Neural cell (in vitro differentiated cells): ENCODE data around the gene SNX6. TPM values are rescaled to one million over a fixed set of nuclear protein-coding genes. Genes with fewer than 3 reads are reported as not detected.

Source experiments
- H2AFZ ChIP-seq: fragments of 200-600, 300-800 bp; sonication (generic), shearing (Covaris generic); 2 replicates; pipeline ENCODE4 v1.6.0; 2014; ENCODE audit warnings: low read depth, mild to moderate bottlenecking, antibody characterized with exemption, low read length, moderate library complexity
- H3F3A ChIP-seq: fragments of 200-600 bp; shearing (Covaris generic); 2 replicates; pipeline ENCODE4 v1.6.1; 2016; ENCODE audit warnings: mild to moderate bottlenecking, moderate library complexity, mixed read lengths, antibody characterized with exemption, low read length; ENCODE audit not compliant: insufficient read depth, poor library complexity, severe bottlenecking
- H3K27ac ChIP-seq: fragments of 200-600, 300-800 bp; sonication (generic), shearing (Covaris generic); 2 replicates; pipeline ENCODE4 v1.5.1; 2014; ENCODE audit warnings: mild to moderate bottlenecking, low read length, moderate library complexity
- H3K27me3 ChIP-seq: fragments of 300-800, 200-600 bp; sonication (generic), shearing (Covaris generic); 2 replicates; pipeline ENCODE4 v1.6.0; 2014; ENCODE audit warnings: mild to moderate bottlenecking, low read depth, low read length, moderate library complexity; ENCODE audit not compliant: insufficient read depth
- H3K36me3 ChIP-seq: fragments of 300-800, 200-600 bp; sonication (generic), shearing (Covaris generic); 2 replicates; pipeline ENCODE4 v1.5.1; 2014; ENCODE audit warnings: mild to moderate bottlenecking, antibody characterized with exemption, low read length, moderate library complexity; ENCODE audit not compliant: insufficient read depth
- H3K4me2 ChIP-seq: fragments of 300-800, 200-600 bp; sonication (generic), shearing (Covaris generic); 2 replicates; pipeline ENCODE4 v1.6.0; 2014; ENCODE audit warnings: mild to moderate bottlenecking, low read length
- H3K4me3 ChIP-seq: fragments of 300-800, 200-600 bp; sonication (generic), shearing (Covaris generic); 2 replicates; pipeline ENCODE4 v1.5.1; 2014; ENCODE audit warnings: mild to moderate bottlenecking, low read length, moderate library complexity
- H3K79me2 ChIP-seq: fragments of 200-600 bp; shearing (Covaris generic); replicated peaks from 2 replicates; pipeline ENCODE4 v1.6.0; 2014; ENCODE audit warnings: mild to moderate bottlenecking, low read length, moderate library complexity; ENCODE audit not compliant: insufficient read depth
- H3K9ac ChIP-seq: fragments of 300-800, 200-600 bp; sonication (generic), shearing (Covaris generic); 2 replicates; pipeline ENCODE4 v1.6.1; 2016; ENCODE audit warnings: mild to moderate bottlenecking, low read length, mixed read lengths
- H3K9me2 ChIP-seq: fragments of 200-600 bp; shearing (Covaris generic); 2 replicates; pipeline ENCODE4 v1.6.1; 2016; ENCODE audit warnings: mild to moderate bottlenecking, low read length, mixed read lengths; ENCODE audit not compliant: insufficient read depth
- H3K9me3 ChIP-seq: fragments of 200-600, 300-800 bp; sonication (generic), shearing (Covaris generic); 2 replicates; pipeline ENCODE4 v1.6.1; 2016; ENCODE audit warnings: mild to moderate bottlenecking, mixed run types, low read length, moderate library complexity, mixed read lengths
- H4K20me1 ChIP-seq: fragments of 200-600 bp; shearing (Covaris generic); 2 replicates; pipeline ENCODE4 v1.6.1; 2016; ENCODE audit warnings: mild to moderate bottlenecking, mixed run types; ENCODE audit not compliant: insufficient read depth
- EP300 ChIP-seq: fragments of 450-650 bp; conservative IDR thresholded peaks from 2 replicates; pipeline ENCODE4 v1.6.1; 2014; ENCODE audit warnings: antibody characterized with exemption, mild to moderate bottlenecking, moderate library complexity; ENCODE audit not compliant: poor library complexity, severe bottlenecking
- EZH2 ChIP-seq: fragments of 200-600, 300-800 bp; shearing (Covaris generic), sonication (generic); IDR thresholded peaks from 2 replicates; pipeline ENCODE4 v1.6.1; 2014; ENCODE audit warnings: antibody characterized with exemption, low read length, borderline replicate concordance, mild to moderate bottlenecking; ENCODE audit not compliant: insufficient read depth, poor library complexity, severe bottlenecking
- MXI1 ChIP-seq: fragments of 450-650 bp; conservative IDR thresholded peaks from 2 replicates; pipeline ENCODE4 v1.6.1; 2014; ENCODE audit warnings: antibody characterized with exemption, mild to moderate bottlenecking; ENCODE audit not compliant: poor library complexity, severe bottlenecking
- POLR2AphosphoS5 ChIP-seq: IDR thresholded peaks from 2 replicates; pipeline ENCODE4 v1.6.1; 2012
- RAD21 ChIP-seq: fragments of 450-650 bp; conservative IDR thresholded peaks from 2 replicates; pipeline ENCODE4 v1.6.1; 2014; ENCODE audit warnings: antibody characterized with exemption, mild to moderate bottlenecking, moderate library complexity
- SMC3 ChIP-seq: fragments of 450-650 bp; conservative IDR thresholded peaks from 2 replicates; pipeline ENCODE4 v1.6.1; 2014; ENCODE audit warnings: antibody characterized with exemption, mild to moderate bottlenecking, moderate library complexity; ENCODE audit not compliant: poor library complexity
- TAF1 ChIP-seq: IDR thresholded peaks from 2 replicates; pipeline ENCODE4 v1.6.1; 2012; ENCODE audit warnings: low read depth
- polyA plus RNA-seq: library from polyadenylated mRNA; depleted of rRNA; stranded (reverse); fragments of >200 nt; gene quantifications from 2 replicates; pipeline ENCODE4 v1.2.3, GENCODE V29; 2014
- TF ChIP-seq, protein P1 (sequence below): IDR thresholded peaks from 2 replicates; pipeline ENCODE4 v1.6.1; 2012; ENCODE audit warnings: borderline replicate concordance
- TF ChIP-seq, protein P2 (sequence below): fragments of 450-650 bp; IDR thresholded peaks from 2 replicates; pipeline ENCODE4 v1.5.1; 2014; ENCODE audit warnings: antibody characterized with exemption, mild to moderate bottlenecking, moderate library complexity; ENCODE audit not compliant: poor library complexity, severe bottlenecking

The SNX6 gene
- polyA plus RNA-seq, 1 donor from 2014 or later = 129 TPM

- no peak overlapping the region for H3K4me2 ChIP-seq
- no peak overlapping the region for H2AFZ ChIP-seq
- H3K27ac ChIP-seq = no peak overlapping the region
- H3K79me2 ChIP-seq = no peaks in the 10 kb centered on the region
- H3K9me2 ChIP-seq = no peaks in the 10 kb centered on the region
- H3K36me3 ChIP-seq = no peaks in the 10 kb centered on the region
- no peaks in the 10 kb centered on the region for H3F3A ChIP-seq
- no peaks in the 10 kb centered on the region for H3K9me3 ChIP-seq
- TF ChIP-seq SMC3 = no peak
- TF ChIP-seq MXI1 = no peak
- no peaks in the 10 kb centered on the region for H3K27me3 ChIP-seq
- no peak overlapping the region for H3K9ac ChIP-seq
- H4K20me1 ChIP-seq = no peaks in the 10 kb centered on the region
- no peak overlapping the region for H3K4me3 ChIP-seq
Measured at GRCh38 chr14:34582117-34582680, 47.7 kb downstream of the SNX6 start.

GRCh38 chr14:34580381-34580780, 49.6 kb downstream of the SNX6 start:
- Histone ChIP-seq H3K79me2 (no peaks in the 10 kb centered on the region), H3K27me3 (no peaks in the 10 kb centered on the region), H4K20me1 (no peaks in the 10 kb centered on the region), H3K36me3 (no peaks in the 10 kb centered on the region), H3K9me2 (no peaks in the 10 kb centered on the region), H3K27ac (no peak overlapping the region), H3K4me2 (no peak overlapping the region), H3K9ac (no peak overlapping the region), H2AFZ (no peak overlapping the region), H3K4me3 (no peak overlapping the region), H3K9me3 (no peaks in the 10 kb centered on the region), H3F3A (no peaks in the 10 kb centered on the region)
- TF ChIP-seq MXI1 (no peak), RAD21 (no peak), EP300 (no peak), POLR2AphosphoS5 (no peak), SMC3 (no peak), EZH2 (no peak), TAF1 (no peak)
- TF ChIP-seq, protein P1, sequence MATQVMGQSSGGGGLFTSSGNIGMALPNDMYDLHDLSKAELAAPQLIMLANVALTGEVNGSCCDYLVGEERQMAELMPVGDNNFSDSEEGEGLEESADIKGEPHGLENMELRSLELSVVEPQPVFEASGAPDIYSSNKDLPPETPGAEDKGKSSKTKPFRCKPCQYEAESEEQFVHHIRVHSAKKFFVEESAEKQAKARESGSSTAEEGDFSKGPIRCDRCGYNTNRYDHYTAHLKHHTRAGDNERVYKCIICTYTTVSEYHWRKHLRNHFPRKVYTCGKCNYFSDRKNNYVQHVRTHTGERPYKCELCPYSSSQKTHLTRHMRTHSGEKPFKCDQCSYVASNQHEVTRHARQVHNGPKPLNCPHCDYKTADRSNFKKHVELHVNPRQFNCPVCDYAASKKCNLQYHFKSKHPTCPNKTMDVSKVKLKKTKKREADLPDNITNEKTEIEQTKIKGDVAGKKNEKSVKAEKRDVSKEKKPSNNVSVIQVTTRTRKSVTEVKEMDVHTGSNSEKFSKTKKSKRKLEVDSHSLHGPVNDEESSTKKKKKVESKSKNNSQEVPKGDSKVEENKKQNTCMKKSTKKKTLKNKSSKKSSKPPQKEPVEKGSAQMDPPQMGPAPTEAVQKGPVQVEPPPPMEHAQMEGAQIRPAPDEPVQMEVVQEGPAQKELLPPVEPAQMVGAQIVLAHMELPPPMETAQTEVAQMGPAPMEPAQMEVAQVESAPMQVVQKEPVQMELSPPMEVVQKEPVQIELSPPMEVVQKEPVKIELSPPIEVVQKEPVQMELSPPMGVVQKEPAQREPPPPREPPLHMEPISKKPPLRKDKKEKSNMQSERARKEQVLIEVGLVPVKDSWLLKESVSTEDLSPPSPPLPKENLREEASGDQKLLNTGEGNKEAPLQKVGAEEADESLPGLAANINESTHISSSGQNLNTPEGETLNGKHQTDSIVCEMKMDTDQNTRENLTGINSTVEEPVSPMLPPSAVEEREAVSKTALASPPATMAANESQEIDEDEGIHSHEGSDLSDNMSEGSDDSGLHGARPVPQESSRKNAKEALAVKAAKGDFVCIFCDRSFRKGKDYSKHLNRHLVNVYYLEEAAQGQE = no peak
- TF ChIP-seq, protein P2, sequence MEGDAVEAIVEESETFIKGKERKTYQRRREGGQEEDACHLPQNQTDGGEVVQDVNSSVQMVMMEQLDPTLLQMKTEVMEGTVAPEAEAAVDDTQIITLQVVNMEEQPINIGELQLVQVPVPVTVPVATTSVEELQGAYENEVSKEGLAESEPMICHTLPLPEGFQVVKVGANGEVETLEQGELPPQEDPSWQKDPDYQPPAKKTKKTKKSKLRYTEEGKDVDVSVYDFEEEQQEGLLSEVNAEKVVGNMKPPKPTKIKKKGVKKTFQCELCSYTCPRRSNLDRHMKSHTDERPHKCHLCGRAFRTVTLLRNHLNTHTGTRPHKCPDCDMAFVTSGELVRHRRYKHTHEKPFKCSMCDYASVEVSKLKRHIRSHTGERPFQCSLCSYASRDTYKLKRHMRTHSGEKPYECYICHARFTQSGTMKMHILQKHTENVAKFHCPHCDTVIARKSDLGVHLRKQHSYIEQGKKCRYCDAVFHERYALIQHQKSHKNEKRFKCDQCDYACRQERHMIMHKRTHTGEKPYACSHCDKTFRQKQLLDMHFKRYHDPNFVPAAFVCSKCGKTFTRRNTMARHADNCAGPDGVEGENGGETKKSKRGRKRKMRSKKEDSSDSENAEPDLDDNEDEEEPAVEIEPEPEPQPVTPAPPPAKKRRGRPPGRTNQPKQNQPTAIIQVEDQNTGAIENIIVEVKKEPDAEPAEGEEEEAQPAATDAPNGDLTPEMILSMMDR = no peak

DNA sequence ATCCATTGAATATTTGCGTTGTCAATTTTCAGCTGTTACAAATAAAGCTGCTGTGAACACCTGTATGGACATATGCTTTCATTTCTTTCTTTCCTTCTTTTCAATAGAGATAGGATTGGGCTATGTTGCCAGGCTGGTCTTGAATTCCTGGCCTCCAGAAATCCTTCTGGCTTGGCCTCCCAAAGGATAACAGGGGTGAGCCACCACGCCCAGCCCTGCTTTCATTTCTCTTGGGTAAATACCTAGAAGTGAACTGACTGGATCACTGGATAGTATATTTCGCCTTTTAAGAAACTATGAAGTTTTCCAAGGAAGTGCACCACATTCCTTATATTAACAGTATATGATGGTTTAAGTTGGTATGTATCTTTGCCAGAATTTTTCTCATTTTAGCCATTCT, 58.2 kb downstream of the SNX6 start:
- Histone ChIP-seq H3K4me2 (no peak overlapping the region), H3K27me3 (no peaks in the 10 kb centered on the region), H3K9me2 (no peaks in the 10 kb centered on the region), H3K36me3 (peaks cover 2% of the 10 kb centered on the region), H3K9ac (no peak overlapping the region), H3K79me2 (no peaks in the 10 kb centered on the region), H3F3A (no peaks in the 10 kb centered on the region), H3K27ac (no peak overlapping the region), H4K20me1 (no peaks in the 10 kb centered on the region), H3K4me3 (no peak overlapping the region), H2AFZ (no peak overlapping the region), H3K9me3 (no peaks in the 10 kb centered on the region)
- TF ChIP-seq EP300 = no peak
- no peak for TF ChIP-seq SMC3
- TF ChIP-seq, protein P1 = no peak
- no peak for TF ChIP-seq RAD21
